Liver (tissue), 9 donors: ENCODE measurements around the gene RAD51C. TPM values are rescaled to one million over a fixed set of nuclear protein-coding genes. Genes with fewer than 3 reads are reported as not detected.

Experiments used
- DNase-seq: peaks from one replicate; pipeline ENCODE4 v3.0.0-alpha.2; 2017; ENCODE audit warnings: low spot score
- H3K27ac ChIP-seq, 2 donors: one replicate each; pipeline ENCODE4 v1.7.0; 2013; ENCODE audit warnings: inconsistent platforms in 2 of 2, low read length in 2 of 2, control low read depth in 1 of 2, low read depth in 1 of 2, mild to moderate bottlenecking in 1 of 2
- H3K27me3 ChIP-seq, 4 donors: one replicate each; pipeline versions ENCODE4 v1.6.1 to v1.7.0; 2013; ENCODE audit warnings: low read length in 3 of 4, inconsistent platforms in 1 of 4, mild to moderate bottlenecking in 1 of 4, moderate library complexity in 1 of 4; ENCODE audit not compliant: control insufficient read depth in 4 of 4, insufficient read depth in 4 of 4
- H3K36me3 ChIP-seq, 4 donors: one replicate each; pipeline versions ENCODE4 v1.6.1 to v1.7.0; 2013; ENCODE audit warnings: low read length in 3 of 4, mild to moderate bottlenecking in 3 of 4, low read depth in 1 of 4, moderate library complexity in 1 of 4; ENCODE audit not compliant: control insufficient read depth in 4 of 4, insufficient read depth in 3 of 4
- H3K4me1 ChIP-seq, 4 donors: one replicate each; pipeline versions ENCODE4 v1.6.1 to v1.7.0; 2013; ENCODE audit warnings: low read length in 3 of 4, mild to moderate bottlenecking in 3 of 4, moderate library complexity in 1 of 4; ENCODE audit not compliant: control insufficient read depth in 4 of 4, insufficient read depth in 4 of 4
- H3K4me3 ChIP-seq, 3 donors: one replicate each; pipeline versions ENCODE4 v1.6.1 to v1.7.0; 2013; ENCODE audit warnings: low read length in 3 of 3, control low read depth in 1 of 3, low read depth in 1 of 3, mild to moderate bottlenecking in 1 of 3
- H3K9ac ChIP-seq, 2 donors: one replicate each; pipeline ENCODE4 v1.7.0; 2013; ENCODE audit warnings: low read length in 2 of 2, mild to moderate bottlenecking in 2 of 2, moderate library complexity in 2 of 2, control low read depth in 1 of 2, low read depth in 1 of 2
- H3K9me3 ChIP-seq, 4 donors: one replicate each; pipeline versions ENCODE4 v1.6.1 to v1.7.0; 2013; ENCODE audit warnings: low read length in 3 of 4; ENCODE audit not compliant: control insufficient read depth in 4 of 4
- EGR1 ChIP-seq, 2 donors: IDR thresholded peaks; 2 replicates each; pipeline ENCODE4 v1.6.1; 2016 to 2018; ENCODE audit warnings: antibody characterized with exemption in 2 of 2, low read depth in 2 of 2
- FOXA1 ChIP-seq: IDR thresholded peaks from 2 replicates; pipeline ENCODE4 v1.6.1; 2016; ENCODE audit warnings: antibody characterized with exemption
- FOXA2 ChIP-seq: IDR thresholded peaks from 2 replicates; pipeline ENCODE4 v1.6.1; 2016; ENCODE audit warnings: antibody characterized with exemption
- GABPA ChIP-seq, 2 donors: IDR thresholded peaks in 1 of 2; conservative IDR thresholded peaks in 1 of 2; 2 replicates each; pipeline ENCODE4 v1.6.1; 2016; ENCODE audit warnings: antibody characterized with exemption in 2 of 2, mild to moderate bottlenecking in 1 of 2, moderate library complexity in 1 of 2
- HNF4A ChIP-seq, 2 donors: conservative IDR thresholded peaks; 2 replicates each; pipeline ENCODE4 v1.6.1; 2016; ENCODE audit warnings: antibody characterized with exemption in 2 of 2, mild to moderate bottlenecking in 2 of 2
- HNF4G ChIP-seq: IDR thresholded peaks from 2 replicates; pipeline ENCODE4 v1.6.1; 2016; ENCODE audit warnings: antibody characterized with exemption
- JUND ChIP-seq, 2 donors: IDR thresholded peaks; 2 replicates each; pipeline ENCODE4 v1.6.1; 2016; ENCODE audit warnings: antibody characterized with exemption in 2 of 2
- NR2F2 ChIP-seq: IDR thresholded peaks from 2 replicates; pipeline ENCODE4 v1.6.1; 2016; ENCODE audit warnings: antibody characterized with exemption
- RAD21 ChIP-seq, 2 donors: IDR thresholded peaks; 2 replicates each; pipeline ENCODE4 v1.6.1; 2016; ENCODE audit warnings: antibody characterized with exemption in 2 of 2, mild to moderate bottlenecking in 2 of 2
- RXRA ChIP-seq, 2 donors: IDR thresholded peaks; 2 replicates each; pipeline ENCODE4 v1.6.1; 2017 to 2018; ENCODE audit warnings: antibody characterized with exemption in 2 of 2, mild to moderate bottlenecking in 1 of 2
- SP1 ChIP-seq: IDR thresholded peaks from 2 replicates; pipeline ENCODE4 v1.6.1; 2018; ENCODE audit warnings: antibody characterized with exemption, mild to moderate bottlenecking
- TAF1 ChIP-seq: conservative IDR thresholded peaks from 2 replicates; pipeline ENCODE4 v1.6.1; 2016; ENCODE audit warnings: antibody characterized with exemption, mild to moderate bottlenecking
- YY1 ChIP-seq: IDR thresholded peaks from 2 replicates; pipeline ENCODE4 v1.6.1; 2016; ENCODE audit warnings: antibody characterized with exemption, mild to moderate bottlenecking
- WGBS: extraction: QIAGEN DNeasy Blood & Tissue Kit; methylation state at CpG from one replicate; pipeline ENCODE4 v1.1.7; 2013; 5-methylcytosine and 5-hydroxymethylcytosine counted together
- polyA plus RNA-seq, 2 donors: library from polyadenylated mRNA; stranded (reverse) in 1 of 2; unstranded in 1 of 2; fragments of 200-250 nt in 1 of 2; fragments of >200 nt in 1 of 2; fragmentation: Nextera tagmentation in 1 of 2; extraction: Ambion mirVana in 1 of 2; gene quantifications; one replicate each; pipeline versions ENCODE4 v1.2.1 to v1.2.3, GENCODE V29; 2013 to 2015
- total RNA-seq, 2 donors: library from RNA; depleted of rRNA; stranded (reverse); fragments of >200 nt; gene quantifications; one replicate each; pipeline ENCODE4 v1.2.3, GENCODE V29; 2014
- TF ChIP-seq, protein P1 (sequence below): IDR thresholded peaks from 2 replicates; pipeline ENCODE4 v1.6.1; 2016; ENCODE audit warnings: antibody characterized with exemption
- TF ChIP-seq, protein P2 (sequence below): IDR thresholded peaks from 2 replicates; pipeline ENCODE4 v1.6.1; 2016; ENCODE audit warnings: antibody characterized with exemption, mild to moderate bottlenecking
- TF ChIP-seq, protein P3 (sequence below): IDR thresholded peaks from 2 replicates; pipeline ENCODE4 v1.6.1; 2016; ENCODE audit warnings: antibody characterized with exemption
- TF ChIP-seq, protein P4 (sequence below): fragments of 150-350 bp; IDR thresholded peaks from 2 replicates; pipeline ENCODE4 v1.5.1; 2017; ENCODE audit warnings: improper control_type of control experiment, low read depth, low read length; ENCODE audit not compliant: missing input control
- TF ChIP-seq, protein P5 (sequence below): IDR thresholded peaks from 2 replicates; pipeline ENCODE4 v1.6.1; 2016; ENCODE audit warnings: antibody characterized with exemption
- donor health status: healthy.
- donor health status: healthy.
- donor health status: healthy.
- donor health status: healthy.
- donor health status: healthy.

The RAD51C gene
- total and polyA plus RNA-seq, 4 donors = 6.9 to 22.2 (median 12.5) TPM

DNA sequence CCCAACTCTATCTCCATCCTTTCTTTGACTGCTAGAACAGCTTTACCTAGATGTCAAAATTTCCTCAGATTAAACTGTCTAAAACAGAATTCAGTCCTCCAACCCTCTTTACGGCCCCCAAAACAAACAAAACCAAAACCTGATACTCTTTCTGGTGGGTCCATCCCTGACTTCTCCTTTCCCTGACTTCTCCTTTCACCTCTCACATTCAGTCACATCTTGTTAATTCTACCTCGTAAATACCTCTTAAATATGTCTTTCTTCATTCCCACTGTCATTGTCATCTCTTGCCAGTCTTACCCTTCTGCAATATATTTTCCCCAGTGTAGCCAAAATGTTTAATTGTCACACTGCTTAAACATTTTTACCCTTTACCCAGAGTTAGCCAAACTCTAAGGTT is 67.8 kb downstream of the RAD51C start:
- no peak overlapping the region for H3K9ac ChIP-seq
- 90% methylated on average over 2 of the region's 2 CpGs for WGBS
- no peak for DNase-seq
- no peak for TF ChIP-seq NR2F2
- TF ChIP-seq, protein P1, sequence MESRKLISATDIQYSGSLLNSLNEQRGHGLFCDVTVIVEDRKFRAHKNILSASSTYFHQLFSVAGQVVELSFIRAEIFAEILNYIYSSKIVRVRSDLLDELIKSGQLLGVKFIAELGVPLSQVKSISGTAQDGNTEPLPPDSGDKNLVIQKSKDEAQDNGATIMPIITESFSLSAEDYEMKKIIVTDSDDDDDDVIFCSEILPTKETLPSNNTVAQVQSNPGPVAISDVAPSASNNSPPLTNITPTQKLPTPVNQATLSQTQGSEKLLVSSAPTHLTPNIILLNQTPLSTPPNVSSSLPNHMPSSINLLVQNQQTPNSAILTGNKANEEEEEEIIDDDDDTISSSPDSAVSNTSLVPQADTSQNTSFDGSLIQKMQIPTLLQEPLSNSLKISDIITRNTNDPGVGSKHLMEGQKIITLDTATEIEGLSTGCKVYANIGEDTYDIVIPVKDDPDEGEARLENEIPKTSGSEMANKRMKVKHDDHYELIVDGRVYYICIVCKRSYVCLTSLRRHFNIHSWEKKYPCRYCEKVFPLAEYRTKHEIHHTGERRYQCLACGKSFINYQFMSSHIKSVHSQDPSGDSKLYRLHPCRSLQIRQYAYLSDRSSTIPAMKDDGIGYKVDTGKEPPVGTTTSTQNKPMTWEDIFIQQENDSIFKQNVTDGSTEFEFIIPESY = no peak
- TF ChIP-seq, protein P2, sequence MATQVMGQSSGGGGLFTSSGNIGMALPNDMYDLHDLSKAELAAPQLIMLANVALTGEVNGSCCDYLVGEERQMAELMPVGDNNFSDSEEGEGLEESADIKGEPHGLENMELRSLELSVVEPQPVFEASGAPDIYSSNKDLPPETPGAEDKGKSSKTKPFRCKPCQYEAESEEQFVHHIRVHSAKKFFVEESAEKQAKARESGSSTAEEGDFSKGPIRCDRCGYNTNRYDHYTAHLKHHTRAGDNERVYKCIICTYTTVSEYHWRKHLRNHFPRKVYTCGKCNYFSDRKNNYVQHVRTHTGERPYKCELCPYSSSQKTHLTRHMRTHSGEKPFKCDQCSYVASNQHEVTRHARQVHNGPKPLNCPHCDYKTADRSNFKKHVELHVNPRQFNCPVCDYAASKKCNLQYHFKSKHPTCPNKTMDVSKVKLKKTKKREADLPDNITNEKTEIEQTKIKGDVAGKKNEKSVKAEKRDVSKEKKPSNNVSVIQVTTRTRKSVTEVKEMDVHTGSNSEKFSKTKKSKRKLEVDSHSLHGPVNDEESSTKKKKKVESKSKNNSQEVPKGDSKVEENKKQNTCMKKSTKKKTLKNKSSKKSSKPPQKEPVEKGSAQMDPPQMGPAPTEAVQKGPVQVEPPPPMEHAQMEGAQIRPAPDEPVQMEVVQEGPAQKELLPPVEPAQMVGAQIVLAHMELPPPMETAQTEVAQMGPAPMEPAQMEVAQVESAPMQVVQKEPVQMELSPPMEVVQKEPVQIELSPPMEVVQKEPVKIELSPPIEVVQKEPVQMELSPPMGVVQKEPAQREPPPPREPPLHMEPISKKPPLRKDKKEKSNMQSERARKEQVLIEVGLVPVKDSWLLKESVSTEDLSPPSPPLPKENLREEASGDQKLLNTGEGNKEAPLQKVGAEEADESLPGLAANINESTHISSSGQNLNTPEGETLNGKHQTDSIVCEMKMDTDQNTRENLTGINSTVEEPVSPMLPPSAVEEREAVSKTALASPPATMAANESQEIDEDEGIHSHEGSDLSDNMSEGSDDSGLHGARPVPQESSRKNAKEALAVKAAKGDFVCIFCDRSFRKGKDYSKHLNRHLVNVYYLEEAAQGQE = no peak
- TF ChIP-seq, protein P3, sequence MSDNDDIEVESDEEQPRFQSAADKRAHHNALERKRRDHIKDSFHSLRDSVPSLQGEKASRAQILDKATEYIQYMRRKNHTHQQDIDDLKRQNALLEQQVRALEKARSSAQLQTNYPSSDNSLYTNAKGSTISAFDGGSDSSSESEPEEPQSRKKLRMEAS = no peak
- TF ChIP-seq FOXA2 = no peak
- no peak for TF ChIP-seq JUND (IDR thresholded peaks at IDR 0.05)
- no peak for TF ChIP-seq RXRA (IDR thresholded peaks at IDR 0.05)
- TF ChIP-seq TAF1 = no peak
- no peak for TF ChIP-seq HNF4A (conservative IDR thresholded peaks at IDR 0.05)
- TF ChIP-seq YY1 = no peak
- no peak for TF ChIP-seq HNF4G
- no peak for TF ChIP-seq EGR1 (IDR thresholded peaks at IDR 0.05; ENCODE audit: low read depth in 2 of 2)
- H3K36me3 ChIP-seq = no peaks in the 10 kb centered on the region
- H3K4me3 ChIP-seq = no peak overlapping the region
- H3K9me3 ChIP-seq = no peaks in the 10 kb centered on the region
- peaks cover 5 to 18% (median 8%) of the 10 kb centered on the region in 4 donors for H3K4me1 ChIP-seq
- H3K27ac ChIP-seq = no peak overlapping the region
- no peaks in the 10 kb centered on the region for H3K27me3 ChIP-seq

DNA sequence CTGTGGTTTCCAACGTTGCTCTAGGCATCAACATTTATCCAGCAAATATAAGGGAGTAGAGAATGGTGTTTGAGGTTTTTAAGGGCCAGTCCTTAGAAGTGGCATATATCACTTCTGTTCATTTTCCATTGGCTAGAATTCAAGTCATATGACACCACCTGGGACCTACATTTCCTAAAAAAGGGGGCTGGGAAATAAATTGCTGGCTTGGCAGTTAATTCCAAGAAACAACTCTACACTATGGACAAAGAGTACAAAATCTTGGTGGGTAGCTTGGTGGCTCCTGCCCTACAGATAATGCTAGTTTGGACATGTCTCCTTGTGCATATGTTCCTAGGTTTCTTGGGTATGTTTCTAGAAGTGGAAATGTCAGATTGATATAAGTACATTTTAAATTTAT is 70.9 kb downstream of the RAD51C start:
- H3K4me3 ChIP-seq = no peak overlapping the region
- no peaks in the 10 kb centered on the region for H3K36me3 ChIP-seq
- no peak for DNase-seq
- no peaks in the 10 kb centered on the region for H3K27me3 ChIP-seq
- no peaks in the 10 kb centered on the region for H3K4me1 ChIP-seq
- no peak overlapping the region for H3K9ac ChIP-seq
- 46% methylated on average over 1 of the region's 1 CpG for WGBS
- no peak overlapping the region for H3K27ac ChIP-seq
- no peak for TF ChIP-seq EGR1 (IDR thresholded peaks at IDR 0.05; ENCODE audit: low read depth in 2 of 2)
- TF ChIP-seq, protein P4, sequence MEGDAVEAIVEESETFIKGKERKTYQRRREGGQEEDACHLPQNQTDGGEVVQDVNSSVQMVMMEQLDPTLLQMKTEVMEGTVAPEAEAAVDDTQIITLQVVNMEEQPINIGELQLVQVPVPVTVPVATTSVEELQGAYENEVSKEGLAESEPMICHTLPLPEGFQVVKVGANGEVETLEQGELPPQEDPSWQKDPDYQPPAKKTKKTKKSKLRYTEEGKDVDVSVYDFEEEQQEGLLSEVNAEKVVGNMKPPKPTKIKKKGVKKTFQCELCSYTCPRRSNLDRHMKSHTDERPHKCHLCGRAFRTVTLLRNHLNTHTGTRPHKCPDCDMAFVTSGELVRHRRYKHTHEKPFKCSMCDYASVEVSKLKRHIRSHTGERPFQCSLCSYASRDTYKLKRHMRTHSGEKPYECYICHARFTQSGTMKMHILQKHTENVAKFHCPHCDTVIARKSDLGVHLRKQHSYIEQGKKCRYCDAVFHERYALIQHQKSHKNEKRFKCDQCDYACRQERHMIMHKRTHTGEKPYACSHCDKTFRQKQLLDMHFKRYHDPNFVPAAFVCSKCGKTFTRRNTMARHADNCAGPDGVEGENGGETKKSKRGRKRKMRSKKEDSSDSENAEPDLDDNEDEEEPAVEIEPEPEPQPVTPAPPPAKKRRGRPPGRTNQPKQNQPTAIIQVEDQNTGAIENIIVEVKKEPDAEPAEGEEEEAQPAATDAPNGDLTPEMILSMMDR = no peak
- no peak for TF ChIP-seq FOXA1
- no peak for TF ChIP-seq YY1
- TF ChIP-seq, protein P1 = no peak
- no peak for TF ChIP-seq NR2F2
- no peak for TF ChIP-seq GABPA (IDR thresholded peaks at IDR 0.05 in 1 of 2, conservative IDR thresholded peaks at IDR 0.05 in 1 of 2)
- TF ChIP-seq, protein P2 = no peak
- no peak for TF ChIP-seq RXRA (IDR thresholded peaks at IDR 0.05)
- no peak for TF ChIP-seq HNF4A (conservative IDR thresholded peaks at IDR 0.05)
- TF ChIP-seq, protein P3 = no peak
- no peak for TF ChIP-seq TAF1
- no peak for TF ChIP-seq HNF4G
- TF ChIP-seq, protein P5, sequence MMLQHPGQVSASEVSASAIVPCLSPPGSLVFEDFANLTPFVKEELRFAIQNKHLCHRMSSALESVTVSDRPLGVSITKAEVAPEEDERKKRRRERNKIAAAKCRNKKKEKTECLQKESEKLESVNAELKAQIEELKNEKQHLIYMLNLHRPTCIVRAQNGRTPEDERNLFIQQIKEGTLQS = no peak
- TF ChIP-seq RAD21 (IDR thresholded peaks at IDR 0.05) = no peak
- no peak for TF ChIP-seq JUND (IDR thresholded peaks at IDR 0.05)
- TF ChIP-seq SP1 = no peak
- TF ChIP-seq FOXA2 = no peak
- H3K9me3 ChIP-seq = no peaks in the 10 kb centered on the region
